Stimulated activated CD8-positive, alpha-beta memory T cell treated with anti-CD3 and anti-CD28 coated beads, Interleukin-15, amount 100 ng/mL, for 1 hour (primary cell): ENCODE data around the gene GRM3.

Experiments used
- DNase-seq: peaks from one replicate; pipeline ENCODE4 v3.0.0-alpha.2; 2020; ENCODE audit warnings: low read depth

The GRM3 gene

GRCh38 chr7:86788948-86789347 is 145.2 kb downstream of the GRM3 start:
- no peak for DNase-seq

GRCh38 chr7:86790383-86790782 is 146.7 kb downstream of the GRM3 start:
- DNase-seq = no peak

- DNase-seq = no peak
These were observed 148.6 kb downstream of the GRM3 start for GRCh38 chr7:86792260-86792659.

- DNase-seq = no peak
These were observed 149.4 kb downstream of the GRM3 start for GRCh38 chr7:86793136-86793535.

- no peak for DNase-seq
These were observed 171.1 kb downstream of the GRM3 start for GRCh38 chr7:86814661-86815379.

- DNase-seq = no peak
These were observed 171.8 kb downstream of the GRM3 start for GRCh38 chr7:86815556-86815955.

- DNase-seq = no peak
These were observed 175.2 kb downstream of the GRM3 start for GRCh38 chr7:86818903-86819302.

- no peak for DNase-seq
These were observed 180.1 kb downstream of the GRM3 start for GRCh38 chr7:86823769-86824168.

GRCh38 chr7:86825264-86825663 is 181.6 kb downstream of the GRM3 start:
- no peak for DNase-seq

GRCh38 chr7:86826948-86827347 is 183.2 kb downstream of the GRM3 start:
- no peak for DNase-seq

- no peak for DNase-seq
These were observed 189.7 kb downstream of the GRM3 start for GRCh38 chr7:86833360-86833759.

- no peak for DNase-seq
These were observed 193.5 kb downstream of the GRM3 start for GRCh38 chr7:86837235-86837634.

GRCh38 chr7:86844608-86845007 is 200.9 kb downstream of the GRM3 start:
- no peak for DNase-seq

GRCh38 chr7:86846494-86847190 is 202.9 kb downstream of the GRM3 start:
- DNase-seq = no peak

GRCh38 chr7:86848226-86848625 is 204.5 kb downstream of the GRM3 start:
- DNase-seq = no peak

- no peak for DNase-seq
These were observed 207.9 kb downstream of the GRM3 start for GRCh38 chr7:86851566-86851965.

- DNase-seq = no peak
These were observed 219.7 kb downstream of the GRM3 start for GRCh38 chr7:86863452-86863851.

- DNase-seq = no peak
These were observed 223.6 kb downstream of the GRM3 start for GRCh38 chr7:86867163-86867762.

- no peak for DNase-seq
These were observed 232.4 kb downstream of the GRM3 start for GRCh38 chr7:86876146-86876545.

- no peak for DNase-seq
These were observed 240.4 kb downstream of the GRM3 start for GRCh38 chr7:86884152-86884551.

- no peak for DNase-seq
These were observed 245.8 kb downstream of the GRM3 start for GRCh38 chr7:86889501-86889900.

- DNase-seq = no peak
These were observed 254.5 kb downstream of the GRM3 start for GRCh38 chr7:86898171-86898570.

- no peak for DNase-seq
These were observed 257.2 kb downstream of the GRM3 start for GRCh38 chr7:86900886-86901285.
